Bronchial epithelial cell (primary cell): ENCODE data around the gene NLRP6. TPM values are rescaled to one million over a fixed set of nuclear protein-coding genes. Genes with fewer than 3 reads are reported as not detected.
"Not testable (repeated sequence)": the region's sequence is repeated elsewhere in the genome, so short reads cannot be mapped to it uniquely, and the experiment has no call there.

Source experiments
- DNase-seq: peaks from one replicate; pipeline ENCODE4 v3.0.0-alpha.2; 2010; ENCODE audit warnings: low read depth
- FAIRE-seq: peaks from 2 replicates; lab custom pipeline; 2011; peaks lifted over from hg19 to GRCh38; lab: Jason Lieb, UNC
- H3K27me3 ChIP-seq: 2 replicates; pipeline ENCODE4 v1.5.1; 2011; ENCODE audit warnings: low read length; ENCODE audit not compliant: control insufficient read depth, insufficient read depth
- H3K36me3 ChIP-seq: 2 replicates; pipeline ENCODE4 v1.5.1; 2011; ENCODE audit warnings: low read length; ENCODE audit not compliant: control insufficient read depth, insufficient read depth
- H3K4me3 ChIP-seq: 2 replicates; pipeline ENCODE4 v1.5.1; 2011; ENCODE audit warnings: mild to moderate bottlenecking, low read depth, low read length, control low read depth
- CTCF ChIP-seq: IDR thresholded peaks from 2 replicates; pipeline ENCODE4 v1.5.1; 2011; ENCODE audit warnings: mild to moderate bottlenecking, moderate library complexity, low read length, control low read depth, inconsistent platforms; ENCODE audit not compliant: insufficient read depth, severe bottlenecking
- total RNA-seq: library from RNA; depleted of rRNA; stranded (reverse); fragments of >200 nt; gene quantifications from 2 replicates; pipeline ENCODE4 v1.2.1, GENCODE V29; 2014

Gene NLRP6
- total RNA-seq, 1 donor from 2014 or later: not detected

- DNase-seq: no peak
- no peak overlapping the region for H3K4me3 ChIP-seq
- TF ChIP-seq CTCF: no peak
- peaks cover under 1% of the 10 kb centered on the region for H3K27me3 ChIP-seq
- H3K36me3 ChIP-seq: no peaks in the 10 kb centered on the region
- no peak for FAIRE-seq
These were observed 49.8 kb downstream of the NLRP6 start for GRCh38 chr11:328012-328411.

GRCh38 chr11:328516-329100, 50.4 kb downstream of the NLRP6 start:
- H3K36me3 ChIP-seq, FAIRE-seq, DNase-seq, H3K27me3 ChIP-seq, H3K4me3 ChIP-seq: not testable (repeated sequence)

- Histone ChIP-seq H3K27me3 (peaks cover 4% of the 10 kb centered on the region), H3K36me3 (no peaks in the 10 kb centered on the region), H3K4me3 (no peak overlapping the region)
- DNase-seq: no peak
- FAIRE-seq: no peak
- no peak for TF ChIP-seq CTCF
These were observed 51.7 kb downstream of the NLRP6 start for GRCh38 chr11:329886-330253.

- Histone ChIP-seq H3K27me3 (peaks cover 4% of the 10 kb centered on the region), H3K4me3 (no peak overlapping the region), H3K36me3 (no peaks in the 10 kb centered on the region)
- no peak for FAIRE-seq
- DNase-seq: no peak
- TF ChIP-seq CTCF: no peak
These were observed 52.1 kb downstream of the NLRP6 start for GRCh38 chr11:330307-330693.

DNA sequence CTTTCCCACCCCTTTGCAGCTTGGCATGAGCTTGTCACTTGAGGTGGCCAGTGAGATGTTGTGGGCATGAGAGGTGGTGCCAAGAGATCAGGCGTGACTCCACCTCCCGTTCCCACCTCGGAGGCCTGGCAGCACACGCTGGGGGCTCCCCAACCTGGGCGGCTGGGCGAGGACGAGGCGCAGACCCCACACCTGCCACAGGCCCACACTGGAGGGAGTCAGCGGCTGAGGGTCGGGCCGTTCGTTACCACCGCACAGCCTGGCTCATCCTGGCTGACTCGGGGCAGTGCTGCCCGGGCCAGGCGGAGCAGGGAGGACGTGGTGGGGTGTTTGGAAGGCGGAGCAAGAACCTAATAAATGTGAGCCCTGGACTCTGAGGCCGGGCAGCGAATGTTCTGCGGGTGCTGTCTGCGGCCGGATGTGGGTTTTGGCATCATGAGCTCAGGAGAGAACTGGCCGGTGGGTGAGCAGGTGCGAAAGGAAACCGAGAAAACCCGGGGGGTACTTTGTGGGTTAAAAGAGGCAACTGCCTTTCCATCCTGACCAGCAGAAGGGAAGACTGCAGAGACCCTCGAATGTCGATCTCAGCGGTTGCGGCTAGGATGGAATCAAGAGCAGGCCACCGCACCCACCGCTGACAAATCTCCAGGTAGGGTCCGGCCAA, 52.6 kb downstream of the NLRP6 start:
- Histone ChIP-seq H3K27me3 (peaks cover 4% of the 10 kb centered on the region), H3K4me3 (no peak overlapping the region), H3K36me3 (no peaks in the 10 kb centered on the region)
- DNase-seq (no peak), FAIRE-seq (no peak)
- TF ChIP-seq CTCF: no peak

DNA sequence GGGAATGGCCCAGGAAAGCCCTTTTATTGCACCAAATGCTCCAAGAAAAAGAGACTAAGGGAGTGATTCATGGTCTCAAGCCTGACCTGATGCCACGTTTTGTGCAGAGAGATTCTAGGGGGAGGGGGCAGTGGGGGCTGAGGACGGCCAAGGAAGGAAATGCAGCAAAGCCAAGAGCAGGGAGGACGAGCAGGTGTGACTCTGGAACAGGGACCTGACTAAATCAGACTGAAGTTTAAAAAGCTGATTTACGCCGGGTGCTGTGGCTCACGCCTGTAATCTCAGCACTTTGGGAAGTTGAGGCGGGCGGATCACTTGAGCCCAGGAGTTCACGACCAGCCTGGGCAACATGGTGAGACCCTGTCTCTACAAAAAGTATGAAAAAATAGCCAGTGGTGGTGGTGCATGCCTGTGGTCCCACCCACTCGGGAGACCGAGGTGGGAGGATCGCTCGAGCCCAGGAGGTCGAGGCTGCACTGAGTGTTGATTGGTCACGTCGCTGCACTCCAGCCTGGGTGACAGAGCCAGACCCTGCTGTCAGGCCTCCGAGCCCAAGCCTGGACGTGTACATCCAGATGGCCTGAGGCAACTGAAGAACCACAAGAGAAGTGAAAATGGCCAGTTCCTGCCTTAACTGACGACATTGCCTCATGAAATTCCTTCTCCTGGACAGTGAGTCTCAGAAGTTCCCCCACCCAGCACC, 53.3 kb downstream of the NLRP6 start:
- H3K36me3 ChIP-seq: no peaks in the 10 kb centered on the region
- H3K4me3 ChIP-seq: no peak overlapping the region
- no peak for TF ChIP-seq CTCF
- FAIRE-seq (no peak), DNase-seq (no peak)
- H3K27me3 ChIP-seq: peaks cover 4% of the 10 kb centered on the region
